Measurements from ENCODE around the gene CCDC184.

GRCh38 chr12:48177982-48178381, 5.5 kb upstream of the CCDC184 start:
- TF ChIP-seq, protein P1, sequence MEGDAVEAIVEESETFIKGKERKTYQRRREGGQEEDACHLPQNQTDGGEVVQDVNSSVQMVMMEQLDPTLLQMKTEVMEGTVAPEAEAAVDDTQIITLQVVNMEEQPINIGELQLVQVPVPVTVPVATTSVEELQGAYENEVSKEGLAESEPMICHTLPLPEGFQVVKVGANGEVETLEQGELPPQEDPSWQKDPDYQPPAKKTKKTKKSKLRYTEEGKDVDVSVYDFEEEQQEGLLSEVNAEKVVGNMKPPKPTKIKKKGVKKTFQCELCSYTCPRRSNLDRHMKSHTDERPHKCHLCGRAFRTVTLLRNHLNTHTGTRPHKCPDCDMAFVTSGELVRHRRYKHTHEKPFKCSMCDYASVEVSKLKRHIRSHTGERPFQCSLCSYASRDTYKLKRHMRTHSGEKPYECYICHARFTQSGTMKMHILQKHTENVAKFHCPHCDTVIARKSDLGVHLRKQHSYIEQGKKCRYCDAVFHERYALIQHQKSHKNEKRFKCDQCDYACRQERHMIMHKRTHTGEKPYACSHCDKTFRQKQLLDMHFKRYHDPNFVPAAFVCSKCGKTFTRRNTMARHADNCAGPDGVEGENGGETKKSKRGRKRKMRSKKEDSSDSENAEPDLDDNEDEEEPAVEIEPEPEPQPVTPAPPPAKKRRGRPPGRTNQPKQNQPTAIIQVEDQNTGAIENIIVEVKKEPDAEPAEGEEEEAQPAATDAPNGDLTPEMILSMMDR (IDR thresholded peaks at IDR 0.05; ENCODE audit: low read depth, low read length, poor library complexity, severe bottlenecking) = no peak
- TF ChIP-seq EZH2phosphoT487 (IDR thresholded peaks at IDR 0.05; ENCODE audit: borderline replicate concordance, low read length) = no peak

All from DOHH2 (cell line).